B cell (primary cell): Measurements from ENCODE around the gene EEPD1.

Experiments
- EZH2 ChIP-seq: IDR thresholded peaks from 2 replicates; pipeline ENCODE4 v1.6.1; 2012; ENCODE audit warnings: borderline replicate concordance, low read depth, mild to moderate bottlenecking, moderate library complexity, low read length; ENCODE audit not compliant: insufficient read depth, poor library complexity, severe bottlenecking
- TF ChIP-seq, protein P1 (sequence below): fragments of 200-600 bp; IDR thresholded peaks from one replicate; pipeline ENCODE4 v1.8.0; 2022; ENCODE audit warnings: antibody characterized with exemption, mild to moderate bottlenecking

DNA sequence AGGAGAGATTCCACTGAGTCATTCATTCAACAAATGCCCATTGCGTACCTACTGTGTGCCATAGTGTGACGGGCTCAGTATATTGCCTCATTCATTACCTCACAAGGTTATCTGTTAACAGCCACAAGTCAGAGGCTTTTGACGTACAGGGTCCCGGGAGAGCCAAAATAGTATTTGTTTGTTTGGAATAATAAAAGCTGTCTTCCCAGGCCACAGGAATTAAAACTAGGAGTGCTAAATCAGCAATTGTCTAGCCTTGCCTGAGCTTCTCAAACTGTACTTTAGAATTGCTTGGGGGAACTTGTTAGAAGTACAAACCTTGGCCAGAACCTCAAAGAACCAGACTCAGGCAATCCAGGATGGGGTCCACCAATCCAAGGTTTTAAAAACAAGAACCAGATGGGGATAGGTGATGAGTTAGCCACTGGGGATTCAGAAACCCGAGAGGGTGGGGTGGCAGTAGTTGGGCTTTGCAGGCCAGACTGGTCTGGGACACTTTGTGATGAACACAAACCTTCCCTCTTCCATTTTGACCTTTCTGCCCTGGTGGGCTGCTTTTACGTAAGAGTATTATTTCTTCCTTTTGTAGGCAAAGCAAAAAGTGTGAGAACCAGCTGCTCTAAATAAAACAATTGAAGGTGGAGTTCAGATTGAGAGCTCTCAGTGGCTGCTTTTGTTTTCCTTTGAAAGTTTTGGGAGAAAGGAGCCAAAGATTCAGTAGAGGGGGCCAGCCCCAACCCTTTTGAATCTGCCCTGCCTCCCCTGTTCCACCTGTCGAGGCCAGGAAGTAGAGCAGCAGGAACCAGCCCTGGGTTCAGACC is 123.6 kb downstream of the EEPD1 start:
- TF ChIP-seq, protein P1, sequence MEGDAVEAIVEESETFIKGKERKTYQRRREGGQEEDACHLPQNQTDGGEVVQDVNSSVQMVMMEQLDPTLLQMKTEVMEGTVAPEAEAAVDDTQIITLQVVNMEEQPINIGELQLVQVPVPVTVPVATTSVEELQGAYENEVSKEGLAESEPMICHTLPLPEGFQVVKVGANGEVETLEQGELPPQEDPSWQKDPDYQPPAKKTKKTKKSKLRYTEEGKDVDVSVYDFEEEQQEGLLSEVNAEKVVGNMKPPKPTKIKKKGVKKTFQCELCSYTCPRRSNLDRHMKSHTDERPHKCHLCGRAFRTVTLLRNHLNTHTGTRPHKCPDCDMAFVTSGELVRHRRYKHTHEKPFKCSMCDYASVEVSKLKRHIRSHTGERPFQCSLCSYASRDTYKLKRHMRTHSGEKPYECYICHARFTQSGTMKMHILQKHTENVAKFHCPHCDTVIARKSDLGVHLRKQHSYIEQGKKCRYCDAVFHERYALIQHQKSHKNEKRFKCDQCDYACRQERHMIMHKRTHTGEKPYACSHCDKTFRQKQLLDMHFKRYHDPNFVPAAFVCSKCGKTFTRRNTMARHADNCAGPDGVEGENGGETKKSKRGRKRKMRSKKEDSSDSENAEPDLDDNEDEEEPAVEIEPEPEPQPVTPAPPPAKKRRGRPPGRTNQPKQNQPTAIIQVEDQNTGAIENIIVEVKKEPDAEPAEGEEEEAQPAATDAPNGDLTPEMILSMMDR: no peak
- TF ChIP-seq EZH2: no peak
